Activated B cell treated with CpG ODN at 0.5 μM for 24 hours (primary cell): ENCODE measurements around the gene TANGO6. TPM values are rescaled to one million over a fixed set of nuclear protein-coding genes. Genes with fewer than 3 reads are reported as not detected.
"Not testable (repeated sequence)": the region's sequence is repeated elsewhere in the genome, so short reads cannot be mapped to it uniquely, and the experiment has no call there.

Experiments
- ATAC-seq: fragments of 200-7000 bp; cut with Tn5 transposase; one replicate; pipeline ENCODE4 v1.10.0; 2021; ENCODE audit warnings: low read depth, mild to moderate bottlenecking, moderate library complexity
- CTCF ChIA-PET: fragments of 350-600 bp; sonication (Branson Sonifier 250); formaldehyde crosslinking; loops from one replicate; lab custom pipeline; 2021; ENCODE audit warnings: antibody characterized with exemption; lab: Charles Lee
- POLR2A ChIA-PET: fragments of 350-600 bp; sonication (Branson Sonifier 250); formaldehyde crosslinking; loops from one replicate; lab custom pipeline; 2021; ENCODE audit warnings: antibody characterized with exemption; lab: Charles Lee
- DNase-seq: peaks from one replicate; pipeline ENCODE4 v3.0.0; 2022
- H3K27ac Mint-ChIP-seq: one replicate; pipeline ENCODE4 v1.8.0; 2020; ENCODE audit warnings: mixed read lengths
- H3K27me3 Mint-ChIP-seq: one replicate; pipeline ENCODE4 v1.8.0; 2021; ENCODE audit warnings: mixed read lengths
- H3K36me3 Mint-ChIP-seq: one replicate; pipeline ENCODE4 v1.8.0; 2021; ENCODE audit warnings: low read depth, mixed read lengths
- H3K4me1 Mint-ChIP-seq: one replicate; pipeline ENCODE4 v1.8.0; 2021; ENCODE audit warnings: mixed read lengths
- H3K4me3 Mint-ChIP-seq: one replicate; pipeline ENCODE4 v1.8.0; 2020; ENCODE audit warnings: mild to moderate bottlenecking, mixed read lengths
- H3K9me3 Mint-ChIP-seq: one replicate; pipeline ENCODE4 v1.8.0; 2020; ENCODE audit warnings: mixed read lengths
- CTCF ChIP-seq: fragments of 200-600 bp; IDR thresholded peaks from one replicate; pipeline ENCODE4 v1.8.0; 2022; ENCODE audit warnings: antibody characterized with exemption, mild to moderate bottlenecking
- intact Hi-C: fragments of 100-400 bp; cut with micrococcal nuclease; formaldehyde crosslinking; loops from one replicate; pipeline ENCODE4 v1.15.1; 2024
- total RNA-seq: library from RNA; stranded (reverse); gene quantifications from 2 replicates; pipeline ENCODE4 v1.2.3, GENCODE V29; 2022

Gene TANGO6
- total RNA-seq, 1 donor from 2014 or later: 39.4 TPM

- Mint-ChIP-seq H3K27me3 (no peaks in the 10 kb centered on the region), H3K4me1 (no peaks in the 10 kb centered on the region), H3K9me3 (no peaks in the 10 kb centered on the region), H3K4me3 (no peak overlapping the region), H3K36me3 (peaks cover 20% of the 10 kb centered on the region), H3K27ac (no peak overlapping the region)
- POLR2A ChIA-PET: interaction anchor here (0.7 kb wide), 1 partner anchor 29 kb away, joined by 3 read pairs; no protein-coding TSS in a partner anchor
- CTCF ChIA-PET: interaction anchor here (0.8 kb wide), 1 partner anchor 231 kb away, joined by 3 read pairs; no protein-coding TSS in a partner anchor
- ATAC-seq (no peak), DNase-seq (no peak)
- intact Hi-C loops: no loop called here
- TF ChIP-seq CTCF: no peak
Measured at GRCh38 chr16:69056421-69056820, 213.1 kb downstream of the TANGO6 start.

GRCh38 chr16:69057400-69058378 lies 214.4 kb downstream of the TANGO6 start:
- ChIA-PET POLR2A (no interaction called here), CTCF (no interaction called here)
- no peak overlapping the region for H3K4me3 Mint-ChIP-seq
- no peaks in the 10 kb centered on the region for H3K27me3 Mint-ChIP-seq
- H3K4me1 Mint-ChIP-seq: no peaks in the 10 kb centered on the region
- intact Hi-C loops: no loop called here
- DNase-seq: no peak
- no peak for TF ChIP-seq CTCF
- no peak overlapping the region for H3K27ac Mint-ChIP-seq
- ATAC-seq: no peak
- H3K36me3 Mint-ChIP-seq: peaks cover 23% of the 10 kb centered on the region
- no peaks in the 10 kb centered on the region for H3K9me3 Mint-ChIP-seq

GRCh38 chr16:69063491-69063890 lies 220.2 kb downstream of the TANGO6 start:
- H3K36me3 Mint-ChIP-seq: peaks cover 20% of the 10 kb centered on the region
- H3K4me1 Mint-ChIP-seq, H3K4me3 Mint-ChIP-seq, intact Hi-C loops, POLR2A ChIA-PET, H3K27ac Mint-ChIP-seq, CTCF ChIA-PET, H3K27me3 Mint-ChIP-seq, DNase-seq, ATAC-seq, H3K9me3 Mint-ChIP-seq: not testable (repeated sequence)

- no peak for ATAC-seq
- DNase-seq: no peak
- Mint-ChIP-seq H3K4me3 (no peak overlapping the region), H3K27ac (no peak overlapping the region), H3K27me3 (no peaks in the 10 kb centered on the region), H3K4me1 (no peaks in the 10 kb centered on the region), H3K36me3 (peaks cover 24% of the 10 kb centered on the region), H3K9me3 (no peaks in the 10 kb centered on the region)
- ChIA-PET POLR2A (no interaction called here), CTCF (no interaction called here)
- intact Hi-C loops: no loop called here
- no peak for TF ChIP-seq CTCF
Measured at GRCh38 chr16:69064124-69064763, 220.9 kb downstream of the TANGO6 start.

GRCh38 chr16:69064764-69065313 lies 221.5 kb downstream of the TANGO6 start:
- no peak for DNase-seq
- ChIA-PET POLR2A (no interaction called here), CTCF (no interaction called here)

More at GRCh38 chr16:69064764-69065313, 221.5 kb downstream of the TANGO6 start:
- H3K4me1 Mint-ChIP-seq: no peaks in the 10 kb centered on the region
- no peaks in the 10 kb centered on the region for H3K9me3 Mint-ChIP-seq
- no peak for TF ChIP-seq CTCF
- H3K27me3 Mint-ChIP-seq: no peaks in the 10 kb centered on the region
- no peak for ATAC-seq
- no peak overlapping the region for H3K27ac Mint-ChIP-seq
- intact Hi-C loops: no loop called here
- H3K36me3 Mint-ChIP-seq: peaks cover 24% of the 10 kb centered on the region
- H3K4me3 Mint-ChIP-seq: no peak overlapping the region
